Brain microvascular endothelial cell (primary cell): ENCODE measurements around the gene LIF.
"Not testable (repeated sequence)": the region's sequence is repeated elsewhere in the genome, so short reads cannot be mapped to it uniquely, and the experiment has no call there.

Experiments used
- DNase-seq: peaks from one replicate; pipeline ENCODE4 v3.0.0-alpha.2; 2020
- H3K27ac ChIP-seq: fragments of 250-450 bp; sonication (Bioruptor Pico); 2 replicates; pipeline ENCODE4 v1.5.1; 2020; ENCODE audit warnings: mild to moderate bottlenecking, moderate library complexity
- H3K27me3 ChIP-seq: fragments of 250-450 bp; sonication (Bioruptor Pico); replicated peaks from 2 replicates; pipeline ENCODE4 v1.5.1; 2020; ENCODE audit warnings: mild to moderate bottlenecking
- H3K36me3 ChIP-seq: fragments of 250-450 bp; sonication (Bioruptor Pico); replicated peaks from 2 replicates; pipeline ENCODE4 v1.5.1; 2020; ENCODE audit warnings: mild to moderate bottlenecking
- H3K4me3 ChIP-seq: 2 replicates; pipeline ENCODE4 v1.5.1; 2011; ENCODE audit warnings: low read depth, mild to moderate bottlenecking, control low read depth, low read length, moderate library complexity
- in situ Hi-C: cut with HindIII; loops from 2 replicates; pipeline ENCODE4 v1.10.0; 2017; ENCODE audit warnings: low sequenced_read_pairs, low pct_ligation_motif_present
- TF ChIP-seq, protein P1 (sequence below): IDR thresholded peaks from 2 replicates; pipeline ENCODE4 v1.5.1; 2011; ENCODE audit warnings: low read depth, mild to moderate bottlenecking, moderate library complexity, low read length, control low read depth, inconsistent platforms; ENCODE audit errors: missing control alignments

The LIF gene

GRCh38 chr22:30235687-30236170, 10.8 kb downstream of the LIF start:
- peak; percentile 91 for DNase-seq
- in situ Hi-C loops, result no loop called here
- Histone ChIP-seq H3K4me3 (no peak overlapping the region), H3K27ac (peak overlapping the region; percentile 95), H3K36me3 (peaks cover 6% of the 10 kb centered on the region), H3K27me3 (no peaks in the 10 kb centered on the region)
- TF ChIP-seq, protein P1, sequence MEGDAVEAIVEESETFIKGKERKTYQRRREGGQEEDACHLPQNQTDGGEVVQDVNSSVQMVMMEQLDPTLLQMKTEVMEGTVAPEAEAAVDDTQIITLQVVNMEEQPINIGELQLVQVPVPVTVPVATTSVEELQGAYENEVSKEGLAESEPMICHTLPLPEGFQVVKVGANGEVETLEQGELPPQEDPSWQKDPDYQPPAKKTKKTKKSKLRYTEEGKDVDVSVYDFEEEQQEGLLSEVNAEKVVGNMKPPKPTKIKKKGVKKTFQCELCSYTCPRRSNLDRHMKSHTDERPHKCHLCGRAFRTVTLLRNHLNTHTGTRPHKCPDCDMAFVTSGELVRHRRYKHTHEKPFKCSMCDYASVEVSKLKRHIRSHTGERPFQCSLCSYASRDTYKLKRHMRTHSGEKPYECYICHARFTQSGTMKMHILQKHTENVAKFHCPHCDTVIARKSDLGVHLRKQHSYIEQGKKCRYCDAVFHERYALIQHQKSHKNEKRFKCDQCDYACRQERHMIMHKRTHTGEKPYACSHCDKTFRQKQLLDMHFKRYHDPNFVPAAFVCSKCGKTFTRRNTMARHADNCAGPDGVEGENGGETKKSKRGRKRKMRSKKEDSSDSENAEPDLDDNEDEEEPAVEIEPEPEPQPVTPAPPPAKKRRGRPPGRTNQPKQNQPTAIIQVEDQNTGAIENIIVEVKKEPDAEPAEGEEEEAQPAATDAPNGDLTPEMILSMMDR, result no peak

GRCh38 chr22:30234786-30235470, 11.6 kb downstream of the LIF start:
- H3K36me3 ChIP-seq, result peaks cover under 1% of the 10 kb centered on the region
- in situ Hi-C loops, result no loop called here
- no peak for DNase-seq
- peak overlapping the region; percentile 95 for H3K27ac ChIP-seq
- TF ChIP-seq, protein P1, result no peak
- H3K4me3 ChIP-seq, result no peak overlapping the region
- no peaks in the 10 kb centered on the region for H3K27me3 ChIP-seq

DNA sequence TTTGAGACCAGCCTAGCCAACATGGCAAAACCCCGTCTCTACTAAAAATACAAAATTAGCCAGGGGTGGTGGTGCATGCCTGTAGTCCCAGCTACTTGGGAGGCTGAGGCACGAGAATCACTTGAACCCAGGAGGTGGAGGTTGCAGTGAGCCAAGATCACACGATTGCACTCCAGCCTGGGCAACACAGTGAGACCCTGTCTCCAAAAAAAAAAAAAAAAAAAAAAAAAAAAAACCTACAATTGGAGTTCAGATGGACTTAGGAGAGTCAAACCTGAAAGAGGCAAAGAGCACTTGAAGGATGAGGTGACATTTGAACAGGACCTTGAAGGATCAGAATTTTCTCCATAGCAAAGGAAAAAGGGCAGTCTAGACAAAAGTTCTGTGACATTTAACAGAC, 12.2 kb downstream of the LIF start:
- DNase-seq, H3K4me3 ChIP-seq, H3K36me3 ChIP-seq, in situ Hi-C loops, H3K27me3 ChIP-seq: not testable (repeated sequence)
- H3K27ac ChIP-seq, result peak overlapping the region; percentile 95

- no peaks in the 10 kb centered on the region for H3K27me3 ChIP-seq
- in situ Hi-C loops, result no loop called here
- H3K36me3 ChIP-seq, result no peaks in the 10 kb centered on the region
- peak overlapping the region; percentile 7 for H3K27ac ChIP-seq
- DNase-seq, result no peak
- TF ChIP-seq, protein P1, result no peak
- H3K4me3 ChIP-seq, result no peak overlapping the region
Observed at GRCh38 chr22:30233582-30233981, 13.0 kb downstream of the LIF start.

GRCh38 chr22:30232716-30233218, 13.8 kb downstream of the LIF start:
- H3K27me3 ChIP-seq, result no peaks in the 10 kb centered on the region
- in situ Hi-C loops, result no loop called here
- no peak overlapping the region for H3K4me3 ChIP-seq
- no peak for DNase-seq
- TF ChIP-seq, protein P1, result peak; percentile 16
- H3K36me3 ChIP-seq, result no peaks in the 10 kb centered on the region
- H3K27ac ChIP-seq, result peak overlapping the region; percentile 7

DNA sequence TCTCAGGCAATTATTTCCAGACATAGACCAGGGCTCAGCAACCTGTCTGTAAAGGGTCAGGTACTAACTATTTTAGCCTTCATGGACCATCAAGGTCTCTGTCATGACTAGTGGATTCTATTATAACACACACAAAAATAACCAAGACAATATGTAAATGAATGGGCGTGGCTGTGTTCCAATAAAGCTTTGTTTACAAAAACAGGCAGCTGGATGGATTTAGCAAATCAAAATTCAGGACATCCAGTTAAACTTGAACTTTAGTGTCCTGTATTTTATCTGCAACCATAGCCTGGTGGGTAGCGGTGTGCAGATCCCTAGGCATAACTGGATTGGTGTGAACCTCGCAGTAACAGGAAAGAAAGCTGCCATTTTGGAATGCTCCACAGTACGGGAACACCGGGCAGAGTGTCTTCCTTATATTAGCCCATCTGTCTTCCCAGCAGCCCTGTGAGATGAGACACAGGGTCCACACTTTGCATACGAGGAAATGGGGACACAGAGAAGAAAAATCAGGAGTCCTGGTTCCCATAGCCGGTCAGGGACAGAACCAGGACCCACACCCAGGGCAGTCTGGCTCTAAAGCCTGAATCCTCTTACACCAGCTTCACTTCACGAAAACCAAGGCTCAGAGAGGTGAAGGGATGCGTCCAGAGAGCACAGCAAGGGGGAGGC, 15.6 kb downstream of the LIF start:
- H3K27me3 ChIP-seq, result no peaks in the 10 kb centered on the region
- TF ChIP-seq, protein P1, result no peak

More for the DNA sequence above, 15.6 kb downstream of the LIF start:
- no peaks in the 10 kb centered on the region for H3K36me3 ChIP-seq
- DNase-seq, result no peak
- no peak overlapping the region for H3K27ac ChIP-seq
- no peak overlapping the region for H3K4me3 ChIP-seq
- in situ Hi-C loops, result no loop called here
